Effector CD8-positive, alpha-beta T cell (primary cell): ENCODE results near the gene UNCX.
A peak's percentile ranks its signal among the peaks of the same experiment; 100 is the strongest.
"Not testable (repeated sequence)": the region's sequence is repeated elsewhere in the genome, so short reads cannot be mapped to it uniquely, and the experiment has no call there.

Source experiments
- DNase-seq: peaks from one replicate; lab custom pipeline; 2025; lab: John Stamatoyannopoulos, UW
- total RNA-seq, 4 experiments: gene quantifications; one replicate each; lab custom pipeline; 2026; lab: John Stamatoyannopoulos, UW

UNCX gene
- 0 reads per million in 4 experiments for total RNA-seq

GRCh38 chr7:1232623-1233332 is at the start of gene UNCX:
UNCX (plus strand) TSS chr7:1232872; CDS start chr7:1233018, 146 bp downstream.
- DNase-seq: no peak

DNA sequence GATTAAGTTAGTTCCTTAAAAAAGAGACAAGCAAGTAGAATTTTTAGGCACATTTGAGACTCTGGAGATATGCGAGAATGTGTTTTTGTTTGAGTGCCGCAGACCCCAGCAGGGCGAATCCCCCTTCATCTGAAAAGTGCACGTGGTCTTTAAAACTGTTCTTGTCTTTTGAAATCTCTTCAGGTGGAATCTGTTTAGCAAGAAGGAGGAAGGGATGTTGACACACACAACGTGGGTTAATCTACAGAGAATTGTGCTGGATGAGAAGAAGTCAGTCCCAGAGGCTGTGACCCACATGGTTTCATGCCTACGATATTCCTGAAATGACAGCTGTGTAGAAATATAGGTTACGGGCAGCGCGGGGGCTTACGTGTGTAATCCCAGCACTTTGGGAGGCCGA is 45.5 kb upstream of the UNCX start:
- DNase-seq: no peak

DNA sequence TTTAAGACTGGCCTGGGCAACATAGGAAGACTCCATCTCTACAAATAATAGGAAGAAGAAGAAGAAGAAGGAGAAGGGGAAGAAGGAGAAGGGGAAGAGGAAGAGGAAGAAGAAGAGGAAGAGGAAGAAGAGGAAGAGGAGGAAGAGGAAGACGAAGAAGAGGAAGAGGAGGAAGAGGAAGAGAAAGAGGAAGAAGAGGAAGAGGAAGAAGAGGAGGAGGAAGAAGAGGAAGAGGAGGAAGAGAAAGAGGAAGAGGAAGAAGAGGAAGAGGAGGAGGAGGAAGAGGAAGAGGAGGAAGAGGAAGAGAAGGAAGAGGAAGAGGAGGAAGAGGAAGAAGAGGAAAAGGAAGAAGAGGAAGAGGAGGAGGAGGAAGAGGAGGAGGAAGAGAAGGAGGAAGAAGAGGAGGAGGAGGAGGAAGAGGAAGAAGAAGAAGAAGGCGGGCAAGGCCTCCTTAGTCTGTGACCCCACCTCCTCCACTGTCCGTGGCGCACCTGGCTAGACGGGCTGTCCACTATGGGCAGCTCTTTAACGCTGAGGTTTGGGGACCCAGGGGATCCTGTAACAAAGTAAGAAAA is 43.9 kb upstream of the UNCX start:
- no peak for DNase-seq

DNA sequence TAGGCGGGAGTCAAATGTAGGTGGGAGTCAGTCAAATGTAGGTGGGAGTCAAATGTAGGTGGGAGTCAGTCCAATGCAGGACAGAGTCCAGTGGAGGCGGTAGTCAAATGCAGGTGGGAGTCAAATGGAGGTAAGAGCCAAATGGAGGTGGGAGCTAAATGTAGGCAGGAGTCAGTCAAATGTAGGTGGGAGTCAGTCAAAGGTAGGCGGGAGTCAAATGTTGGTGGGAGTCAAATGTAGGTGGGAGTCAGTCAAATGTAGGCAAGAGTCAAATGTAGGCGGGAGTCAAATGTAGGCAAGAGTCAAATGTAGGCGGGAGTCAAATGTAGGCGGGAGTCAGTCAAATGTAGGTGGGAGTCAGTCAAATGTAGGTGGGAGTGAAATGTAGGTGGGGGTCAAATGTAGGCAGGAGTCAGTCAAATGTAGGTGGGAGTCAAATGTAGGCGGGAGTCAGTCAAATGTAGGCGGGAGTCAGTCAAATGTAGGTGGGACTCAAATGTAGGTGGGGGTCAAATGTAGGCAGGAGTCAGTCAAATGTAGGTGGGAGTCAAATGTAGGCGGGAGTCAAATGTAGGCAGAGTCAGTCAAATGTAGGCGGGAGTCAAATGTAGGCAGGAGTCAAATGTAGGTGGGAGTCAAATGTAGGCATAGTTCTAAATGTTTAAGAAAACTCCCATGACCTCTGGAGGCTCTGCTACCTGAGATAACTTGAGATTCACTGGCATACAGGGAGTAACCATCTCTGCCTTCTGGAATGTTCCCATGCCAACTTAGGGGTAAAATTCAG is 42.5 kb upstream of the UNCX start:
- no peak for DNase-seq

- no peak for DNase-seq
Observed at GRCh38 chr7:1192171-1192676, 40.4 kb upstream of the UNCX start.

- DNase-seq: peak; percentile 14
Observed at GRCh38 chr7:1193593-1194424, 38.9 kb upstream of the UNCX start.

DNA sequence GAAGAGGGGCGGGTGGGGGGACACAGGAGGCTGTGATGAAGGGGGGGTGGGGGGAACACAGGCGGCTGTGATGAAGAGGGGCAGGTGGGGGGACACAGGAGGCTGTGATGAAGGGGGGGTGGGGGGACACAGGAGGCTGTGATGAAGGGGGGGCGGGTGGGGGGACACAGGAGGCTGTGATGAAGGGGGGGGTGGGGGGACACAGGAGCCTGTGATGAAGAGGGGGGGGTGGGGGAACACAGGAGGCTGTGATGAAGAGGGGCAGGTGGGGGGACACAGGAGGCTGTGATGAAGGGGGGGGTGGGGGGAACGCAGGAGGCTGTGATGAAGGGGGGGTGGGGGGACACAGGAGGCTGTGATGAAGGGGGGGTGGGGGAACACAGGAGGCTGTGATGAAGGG is 36.2 kb upstream of the UNCX start:
- not testable (repeated sequence) for DNase-seq

DNA sequence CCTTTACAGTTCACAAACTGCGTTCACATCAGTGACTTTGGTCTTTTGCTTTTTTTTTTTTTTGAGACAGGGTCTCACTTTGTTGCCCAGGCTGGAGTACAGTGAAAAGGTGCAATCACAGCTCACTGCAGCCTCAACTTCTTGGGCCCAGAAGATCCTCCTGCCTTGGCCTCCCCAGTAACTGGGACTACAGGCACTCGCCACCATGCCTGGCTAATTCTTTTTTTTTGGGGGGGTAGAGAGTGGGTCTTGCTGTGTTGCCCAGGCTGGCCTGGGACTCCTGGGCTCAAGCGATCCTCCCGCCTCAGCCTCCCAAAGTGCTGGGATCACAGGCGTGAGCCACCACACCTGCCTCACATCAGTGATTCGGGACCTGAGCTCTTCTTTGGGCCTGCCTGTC is 35.7 kb upstream of the UNCX start:
- no peak for DNase-seq

- no peak for DNase-seq
Observed at GRCh38 chr7:1197997-1198625, 34.6 kb upstream of the UNCX start.

GRCh38 chr7:1200045-1200444 is 32.6 kb upstream of the UNCX start:
- DNase-seq: no peak

DNA sequence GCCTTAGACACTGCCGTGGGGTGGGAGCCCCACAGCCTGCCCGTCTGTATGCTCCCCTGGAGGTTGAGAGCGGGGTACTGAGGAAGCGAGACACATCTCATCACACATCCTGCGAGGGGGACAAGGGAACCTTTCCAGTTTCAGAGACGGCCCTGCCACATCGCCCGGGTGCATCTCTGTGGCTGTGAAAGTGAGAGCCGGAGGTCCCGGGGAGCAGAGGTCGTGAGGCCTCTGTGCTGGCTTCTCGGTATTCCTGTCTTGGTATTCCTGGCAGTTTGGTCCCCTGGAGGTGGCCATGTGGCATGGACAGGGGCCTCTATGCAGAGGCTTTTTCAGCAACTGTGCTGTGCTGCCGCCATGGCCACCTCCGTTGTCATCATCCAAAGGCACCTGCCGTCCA is 30.8 kb upstream of the UNCX start:
- no peak for DNase-seq

- DNase-seq: not testable (repeated sequence)
Observed at GRCh38 chr7:1202914-1203313, 29.8 kb upstream of the UNCX start.

- DNase-seq: no peak
Observed at GRCh38 chr7:1204460-1205140, 28.1 kb upstream of the UNCX start.

- not testable (repeated sequence) for DNase-seq
Observed at GRCh38 chr7:1205742-1206141, 26.9 kb upstream of the UNCX start.

DNA sequence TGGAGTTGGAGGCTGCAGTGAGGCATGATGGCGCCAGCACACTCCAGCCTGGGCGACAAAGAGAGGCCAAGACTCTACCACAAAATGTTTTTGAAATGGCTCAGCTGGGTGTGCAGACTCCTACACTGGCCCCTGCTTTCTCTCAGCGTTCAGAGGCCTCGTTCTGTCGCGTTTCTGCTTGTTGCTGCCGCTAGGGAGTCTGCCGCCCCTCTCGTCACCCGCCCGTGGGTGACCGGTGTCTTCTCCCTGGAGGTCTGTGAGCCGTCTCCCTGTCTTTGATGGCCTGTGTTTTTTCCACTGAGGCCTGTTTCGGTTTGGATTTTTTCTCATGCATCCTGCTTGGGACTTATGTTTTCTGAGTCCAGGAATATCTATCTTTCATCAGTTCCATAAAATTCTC is 23.6 kb upstream of the UNCX start:
- DNase-seq: no peak

DNA sequence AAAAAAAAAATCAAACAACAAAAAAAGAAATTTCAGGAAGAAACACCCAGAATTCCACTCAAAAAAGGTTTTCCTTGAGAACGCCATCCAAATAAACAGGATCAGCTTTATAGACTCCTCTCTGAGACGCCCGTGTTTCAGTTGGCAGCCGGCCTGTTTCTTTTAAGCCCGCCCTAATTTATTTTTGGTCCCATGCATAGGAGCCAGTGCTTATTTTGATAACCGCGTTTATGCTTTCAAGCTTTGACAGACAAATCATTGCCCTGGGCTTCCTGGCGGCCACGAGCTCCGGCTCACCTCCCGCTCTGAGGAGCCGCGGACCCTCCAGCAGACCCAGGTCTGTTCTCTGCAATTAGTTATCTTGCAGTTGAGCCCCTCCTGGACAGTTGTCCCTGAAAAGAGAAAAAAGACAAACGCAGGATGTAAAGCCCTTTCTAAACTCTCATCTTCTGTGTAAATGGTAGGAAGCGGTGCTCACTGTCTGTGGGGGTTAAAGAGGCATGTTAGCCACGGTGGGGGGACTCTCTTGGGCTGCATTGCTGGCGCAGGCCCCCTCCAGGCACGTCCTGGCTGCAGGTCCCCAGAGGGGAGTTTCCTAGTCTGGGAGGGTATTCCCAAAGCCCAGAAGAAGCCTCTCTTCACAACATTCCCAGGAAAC is 22.2 kb upstream of the UNCX start:
- no peak for DNase-seq

DNA sequence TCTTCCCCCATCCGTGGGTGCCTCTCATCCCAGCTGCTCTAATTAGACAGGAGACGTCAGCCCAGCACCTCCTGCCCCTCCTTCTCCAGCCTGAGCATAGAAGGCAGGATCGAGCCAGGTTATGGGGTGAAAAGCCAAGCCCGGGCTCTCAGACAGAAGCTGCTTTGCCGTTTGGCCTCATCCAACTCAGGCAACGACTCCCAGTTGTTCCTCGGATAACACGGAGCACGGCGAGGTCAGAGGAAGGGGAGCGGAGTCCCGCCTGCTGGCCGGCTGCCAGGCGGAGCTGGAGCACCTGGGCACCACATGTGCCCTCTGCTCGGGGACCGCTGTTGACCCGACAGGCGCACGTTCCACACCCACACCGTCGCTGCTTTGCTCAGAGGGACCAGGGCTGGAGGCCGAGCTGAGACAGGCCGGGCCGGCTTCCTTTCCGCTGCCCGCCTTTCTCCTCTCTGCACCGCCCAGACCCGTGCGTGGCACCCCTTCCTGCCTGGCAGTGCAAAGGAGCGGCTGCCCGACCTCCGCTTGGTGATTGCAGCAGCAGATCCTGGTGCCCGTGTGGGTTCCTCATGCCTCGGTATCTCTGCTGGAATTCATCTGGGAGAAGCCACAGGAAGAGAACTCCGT is 21.6 kb upstream of the UNCX start:
- DNase-seq: no peak

DNA sequence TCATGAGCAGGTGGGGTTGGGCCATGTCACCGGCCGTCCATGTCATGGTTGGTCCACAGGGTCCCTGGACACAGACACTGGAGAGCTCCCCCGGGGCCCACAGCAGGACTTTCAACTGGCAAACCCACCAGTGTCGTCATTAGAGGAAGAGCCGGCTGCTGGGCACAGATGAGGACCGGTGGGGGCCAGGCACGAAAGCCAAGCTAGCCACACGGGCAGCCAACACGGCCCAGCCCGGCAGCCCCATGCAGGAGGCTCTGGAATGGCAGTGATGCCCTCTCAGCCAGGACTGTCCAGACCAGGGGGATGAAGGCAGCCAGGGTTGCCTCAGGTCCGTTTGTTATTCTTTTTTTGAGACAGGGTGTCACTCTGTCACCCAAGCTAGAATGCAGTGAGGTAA is 21.1 kb upstream of the UNCX start:
- no peak for DNase-seq

DNA sequence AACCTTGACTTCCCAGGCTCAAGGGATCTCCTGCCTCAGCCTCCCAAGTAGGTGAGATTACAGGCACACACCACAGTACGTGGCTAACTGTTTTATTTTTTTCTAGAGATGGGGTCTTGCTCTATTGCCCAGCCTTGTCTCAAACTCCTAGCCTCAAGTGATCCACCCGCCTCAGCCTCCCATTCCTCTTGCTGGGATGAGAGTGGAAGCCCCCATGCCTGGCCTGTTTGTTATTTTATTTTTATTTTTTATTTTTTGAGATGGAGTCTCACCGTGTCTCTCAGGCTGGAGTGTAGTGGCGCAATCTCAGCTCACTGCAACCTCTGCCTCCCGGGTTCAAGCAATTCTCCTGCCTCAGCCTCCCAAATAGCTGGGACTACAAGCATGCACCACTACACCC is 20.6 kb upstream of the UNCX start:
- DNase-seq: not testable (repeated sequence)

- no peak for DNase-seq
Observed at GRCh38 chr7:1214516-1214915, 18.2 kb upstream of the UNCX start.
